GM10266 (cell line): ENCODE data around the gene CGNL1.

Experiments
- DNase-seq: peaks from one replicate; pipeline ENCODE4 v3.0.0; 2012; ENCODE audit errors: extremely low spot score
- TF ChIP-seq, protein P1 (sequence below): IDR thresholded peaks from 2 replicates; pipeline ENCODE4 v1.5.1; 2012; ENCODE audit warnings: mild to moderate bottlenecking, low read depth; ENCODE audit not compliant: control insufficient read depth, insufficient read depth; ENCODE audit errors: missing control alignments

The CGNL1 gene

GRCh38 chr15:57410373-57410772 lies 34.1 kb downstream of the CGNL1 start:
- DNase-seq, result no peak
- TF ChIP-seq, protein P1, sequence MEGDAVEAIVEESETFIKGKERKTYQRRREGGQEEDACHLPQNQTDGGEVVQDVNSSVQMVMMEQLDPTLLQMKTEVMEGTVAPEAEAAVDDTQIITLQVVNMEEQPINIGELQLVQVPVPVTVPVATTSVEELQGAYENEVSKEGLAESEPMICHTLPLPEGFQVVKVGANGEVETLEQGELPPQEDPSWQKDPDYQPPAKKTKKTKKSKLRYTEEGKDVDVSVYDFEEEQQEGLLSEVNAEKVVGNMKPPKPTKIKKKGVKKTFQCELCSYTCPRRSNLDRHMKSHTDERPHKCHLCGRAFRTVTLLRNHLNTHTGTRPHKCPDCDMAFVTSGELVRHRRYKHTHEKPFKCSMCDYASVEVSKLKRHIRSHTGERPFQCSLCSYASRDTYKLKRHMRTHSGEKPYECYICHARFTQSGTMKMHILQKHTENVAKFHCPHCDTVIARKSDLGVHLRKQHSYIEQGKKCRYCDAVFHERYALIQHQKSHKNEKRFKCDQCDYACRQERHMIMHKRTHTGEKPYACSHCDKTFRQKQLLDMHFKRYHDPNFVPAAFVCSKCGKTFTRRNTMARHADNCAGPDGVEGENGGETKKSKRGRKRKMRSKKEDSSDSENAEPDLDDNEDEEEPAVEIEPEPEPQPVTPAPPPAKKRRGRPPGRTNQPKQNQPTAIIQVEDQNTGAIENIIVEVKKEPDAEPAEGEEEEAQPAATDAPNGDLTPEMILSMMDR, result no peak

DNA sequence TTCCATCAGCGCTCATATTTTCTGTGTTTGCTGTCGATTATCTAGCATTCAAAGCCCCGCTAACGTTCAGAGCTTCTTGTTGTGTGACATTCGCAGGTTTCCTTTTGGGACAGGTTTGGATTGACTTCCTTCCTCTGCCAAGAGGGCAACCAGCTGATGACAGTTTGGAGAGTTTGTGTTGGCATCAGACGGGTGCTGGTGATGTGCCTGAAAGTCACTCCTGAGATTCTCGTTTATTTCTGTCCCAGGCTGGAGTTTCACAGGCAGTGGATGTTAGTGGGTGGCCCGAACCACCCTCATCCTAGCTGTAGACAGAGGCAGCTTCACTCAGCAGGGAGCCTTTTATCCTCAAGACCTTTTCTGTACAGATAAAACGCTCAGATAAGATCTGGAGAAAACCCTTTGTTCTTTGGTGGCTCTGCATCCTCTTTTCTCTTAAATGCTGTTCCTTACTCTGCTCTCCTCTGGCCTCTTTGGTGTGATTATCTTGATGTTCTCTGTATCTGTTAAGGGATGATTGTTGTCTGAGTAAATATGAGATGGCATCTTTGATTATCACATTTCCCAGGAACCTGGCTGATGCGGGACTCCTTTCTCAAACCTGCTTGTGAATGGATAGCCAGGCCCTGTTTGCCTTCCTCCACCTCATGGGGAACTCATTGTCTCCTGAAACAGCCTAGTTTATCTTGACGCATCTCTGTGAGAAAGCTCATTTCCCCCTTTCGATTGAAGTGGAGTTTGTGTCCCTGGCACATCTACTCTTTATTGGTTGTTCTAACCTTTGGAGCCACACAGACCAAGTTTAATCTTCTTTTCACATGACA lies 35.9 kb downstream of the CGNL1 start:
- DNase-seq, result no peak
- TF ChIP-seq, protein P1, result no peak

- TF ChIP-seq, protein P1, result no peak
- DNase-seq, result no peak
Observed at GRCh38 chr15:57415602-57416001, 39.3 kb downstream of the CGNL1 start.

DNA sequence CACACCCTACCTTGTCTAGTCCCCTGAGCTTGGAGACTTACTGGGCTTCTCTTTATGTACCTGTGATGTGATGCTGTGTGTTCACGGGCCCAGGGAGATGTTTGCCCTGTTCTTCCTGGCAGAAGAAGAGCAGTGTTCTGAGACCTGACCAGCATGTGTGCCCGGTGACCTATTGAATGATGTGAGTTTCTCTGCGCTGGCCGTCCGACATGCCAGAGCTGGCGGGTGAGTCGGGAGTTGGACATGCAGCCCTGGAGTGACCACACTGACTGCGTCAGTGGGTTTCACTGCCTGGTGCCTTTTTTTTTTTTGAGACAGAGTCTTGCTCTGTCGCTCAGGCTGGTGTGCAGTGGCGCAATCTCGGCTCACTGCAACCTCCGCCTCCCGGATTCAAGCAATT lies 42.3 kb downstream of the CGNL1 start:
- DNase-seq, result no peak
- TF ChIP-seq, protein P1, result no peak

- TF ChIP-seq, protein P1, result no peak
- no peak for DNase-seq
Observed at GRCh38 chr15:57419335-57419734, 43.0 kb downstream of the CGNL1 start.

GRCh38 chr15:57421110-57421509 lies 44.8 kb downstream of the CGNL1 start:
- TF ChIP-seq, protein P1, result no peak

DNA sequence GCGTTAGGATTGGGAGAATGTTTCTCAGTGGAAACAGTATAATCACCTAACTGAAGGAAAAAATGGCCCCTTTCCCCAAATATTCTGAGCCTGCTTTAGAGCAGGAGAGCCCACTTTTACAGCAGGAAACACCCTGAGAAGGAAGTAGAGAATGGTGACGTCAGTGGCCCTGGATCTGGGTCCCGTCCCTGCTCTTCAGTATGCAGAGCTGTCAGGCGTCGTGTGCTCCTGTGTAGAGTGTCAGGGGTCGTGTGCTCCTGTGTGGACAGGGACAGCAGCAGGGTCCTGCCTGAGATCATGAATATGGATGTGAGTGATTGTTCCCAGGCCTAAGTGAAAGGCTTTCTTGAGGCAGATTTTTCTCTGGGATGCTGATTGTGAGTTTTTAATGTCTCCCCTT lies 45.2 kb downstream of the CGNL1 start:
- DNase-seq, result no peak
- TF ChIP-seq, protein P1, result no peak

More at GRCh38 chr15:57421110-57421509, 44.8 kb downstream of the CGNL1 start:
- no peak for DNase-seq
